Measurements from ENCODE around the gene PPP2R1B.

The PPP2R1B gene

DNA sequence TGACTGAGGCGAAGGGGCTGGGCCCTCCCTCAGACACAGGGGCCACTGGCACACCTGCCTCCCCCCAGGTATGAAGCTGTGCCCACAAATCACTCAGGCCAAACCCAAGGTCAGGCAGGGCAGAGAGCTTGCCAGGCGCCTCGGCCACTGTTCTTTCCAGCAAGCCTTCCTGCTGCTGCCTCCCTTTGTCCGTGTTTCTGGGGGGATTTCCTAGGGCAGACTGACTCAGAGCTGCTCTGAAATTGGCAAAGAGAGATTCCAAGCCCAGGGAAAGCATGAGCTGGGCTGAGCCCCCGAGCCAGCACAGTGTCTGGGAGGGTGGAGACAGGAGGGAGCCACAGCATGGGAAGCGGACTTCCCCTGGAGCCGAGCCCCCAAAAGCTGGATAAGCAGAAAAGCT is 33.2 kb downstream of the PPP2R1B start:
- TF ChIP-seq ZNF274 (IDR thresholded peaks at IDR 0.05; ENCODE audit: low read depth, low read length), result no peak
- H3K4me3 ChIP-seq (ENCODE audit: low read length), result no peak overlapping the region

DNA sequence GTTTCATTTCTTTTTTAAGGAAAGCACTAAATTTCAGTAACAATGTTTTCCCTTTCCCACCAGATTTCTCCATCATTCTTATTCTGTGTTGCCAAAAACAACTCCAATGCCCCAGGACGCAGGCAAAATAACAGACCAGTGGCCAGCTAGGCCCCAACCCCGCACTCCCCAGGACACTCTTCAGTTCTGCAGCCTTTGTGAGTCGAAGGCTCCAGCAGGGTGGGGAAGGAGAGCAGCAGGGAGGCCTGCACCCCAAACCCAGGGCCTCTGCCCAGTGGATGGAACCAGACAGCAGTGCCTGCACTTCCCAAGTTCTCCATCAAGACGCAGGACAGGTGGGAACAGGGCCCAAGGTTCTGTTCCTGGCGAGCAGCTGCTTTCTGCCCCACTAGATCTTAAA is 34.4 kb downstream of the PPP2R1B start:
- no peak for TF ChIP-seq ZNF274 (IDR thresholded peaks at IDR 0.05; ENCODE audit: low read depth, low read length)
- no peak overlapping the region for H3K4me3 ChIP-seq (ENCODE audit: low read length)

DNA sequence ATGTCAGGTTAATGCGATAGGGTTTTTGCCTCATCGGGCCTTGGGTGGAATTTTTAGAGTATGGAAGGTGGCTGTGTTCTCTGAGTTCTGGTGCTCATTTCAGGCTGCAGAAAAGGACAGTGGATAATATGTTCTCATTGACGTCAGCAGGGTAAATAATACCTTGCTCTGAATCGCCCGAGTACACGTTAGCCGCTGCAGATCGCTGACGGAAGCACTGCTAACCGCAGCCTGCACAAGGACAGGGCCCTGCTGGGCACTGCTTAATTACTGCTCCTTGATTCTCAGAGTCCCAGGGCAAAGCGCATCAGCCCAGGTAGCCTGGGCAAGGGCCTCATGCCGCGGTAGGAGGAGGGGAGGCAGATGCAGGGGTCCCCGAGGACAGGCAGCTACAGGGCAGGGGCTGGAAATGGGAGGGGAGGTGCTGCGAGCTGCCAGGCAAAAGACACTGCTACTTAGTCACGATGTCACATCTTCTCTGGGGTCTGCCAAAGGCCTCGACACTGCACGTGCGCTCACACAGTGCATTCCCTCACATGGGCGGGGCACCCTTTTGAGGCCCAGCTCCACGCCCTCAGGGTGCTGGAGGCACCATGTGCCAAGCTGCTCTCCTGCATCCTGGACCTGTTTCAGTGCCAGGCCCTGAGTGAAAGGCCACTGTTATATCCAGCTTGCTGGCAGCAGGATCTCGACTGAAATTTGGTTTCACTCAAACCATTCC is 35.2 kb downstream of the PPP2R1B start:
- no peak overlapping the region for H3K4me3 ChIP-seq (ENCODE audit: low read length)
- TF ChIP-seq ZNF274 (IDR thresholded peaks at IDR 0.05; ENCODE audit: low read depth, low read length), result no peak

DNA sequence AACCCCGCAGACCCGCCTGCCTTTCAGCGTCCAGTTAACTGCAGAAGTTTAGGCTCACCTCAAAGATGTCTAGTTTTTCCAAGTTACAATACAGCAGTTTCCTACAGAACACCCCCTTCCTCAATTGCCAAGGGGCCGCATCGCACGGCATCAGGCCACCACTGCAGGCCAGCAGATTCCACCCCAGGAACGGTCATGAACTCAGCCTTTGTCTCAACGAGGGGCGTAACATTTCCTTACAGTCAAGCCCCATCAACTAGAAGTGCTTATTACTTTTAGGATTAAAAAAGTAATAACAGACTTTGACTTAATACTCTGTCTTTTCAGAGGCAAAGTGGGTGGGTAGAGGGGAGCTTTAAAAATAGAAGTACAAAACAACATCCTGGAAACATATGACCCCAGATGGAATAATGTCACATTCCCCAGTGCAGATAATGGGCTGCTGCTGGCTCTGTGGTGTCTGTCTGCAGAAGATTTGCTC is 36.3 kb downstream of the PPP2R1B start:
- H3K4me3 ChIP-seq (ENCODE audit: low read length), result no peak overlapping the region
- no peak for TF ChIP-seq ZNF274 (IDR thresholded peaks at IDR 0.05; ENCODE audit: low read depth, low read length)

DNA sequence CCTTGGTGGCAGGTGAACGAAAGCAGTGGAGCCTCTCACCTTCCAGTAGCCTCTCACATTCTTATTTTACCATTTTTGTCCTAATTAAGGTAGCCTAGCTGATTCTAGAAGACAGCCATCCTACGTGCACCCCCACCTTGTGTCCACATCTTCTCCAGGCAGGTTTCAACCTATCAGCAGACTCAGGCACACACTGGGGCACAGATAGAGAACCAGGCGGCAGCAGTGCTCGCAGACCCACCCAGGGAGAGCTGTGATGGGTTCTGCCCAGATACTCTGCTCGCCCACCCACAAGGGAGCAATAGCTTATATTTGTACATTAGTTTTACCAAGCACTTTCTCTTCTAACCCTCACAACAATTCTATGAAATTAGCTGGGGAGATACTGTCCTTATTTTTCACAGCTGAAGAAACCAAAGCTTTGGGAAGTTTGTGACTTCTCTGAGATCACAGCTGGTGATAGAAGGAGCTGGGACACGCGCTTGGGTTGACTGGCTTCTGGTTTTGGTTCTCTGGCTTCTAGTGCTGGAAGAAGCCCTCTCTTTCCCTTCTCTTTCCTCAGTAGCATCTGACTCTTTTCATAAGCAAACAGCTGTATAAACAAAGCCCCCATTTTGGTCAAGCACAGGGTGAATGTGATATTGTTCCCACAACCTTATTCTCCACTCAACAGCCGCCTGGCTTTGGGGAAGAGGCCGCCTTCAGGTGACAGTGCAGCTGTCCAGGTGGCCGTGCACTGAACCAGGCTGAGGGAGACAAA is 36.9 kb downstream of the PPP2R1B start:
- TF ChIP-seq ZNF274 (IDR thresholded peaks at IDR 0.05; ENCODE audit: low read depth, low read length), result no peak
- no peak overlapping the region for H3K4me3 ChIP-seq (ENCODE audit: low read length)

DNA sequence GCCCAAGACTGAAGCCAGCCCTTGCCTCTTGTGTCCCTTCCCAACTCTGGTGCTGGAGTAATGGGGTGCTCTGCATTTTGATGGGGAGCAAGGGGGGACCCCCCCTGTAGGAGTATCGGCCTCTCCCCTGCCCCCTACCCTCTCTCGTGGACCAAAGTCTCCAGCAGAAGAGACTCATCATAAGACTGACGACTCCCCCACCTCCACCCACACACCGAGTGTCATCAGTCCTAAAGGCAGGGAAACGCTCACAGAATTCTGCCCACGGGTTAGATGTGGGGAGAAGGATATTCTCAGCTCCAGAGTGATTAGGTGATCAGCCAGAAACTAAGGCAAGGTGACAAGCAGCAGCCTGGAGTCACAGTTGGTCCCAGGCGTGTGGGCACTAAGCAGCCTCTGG is 38.8 kb downstream of the PPP2R1B start:
- no peak overlapping the region for H3K4me3 ChIP-seq (ENCODE audit: low read length)
- no peak for TF ChIP-seq ZNF274 (IDR thresholded peaks at IDR 0.05; ENCODE audit: low read depth, low read length)

DNA sequence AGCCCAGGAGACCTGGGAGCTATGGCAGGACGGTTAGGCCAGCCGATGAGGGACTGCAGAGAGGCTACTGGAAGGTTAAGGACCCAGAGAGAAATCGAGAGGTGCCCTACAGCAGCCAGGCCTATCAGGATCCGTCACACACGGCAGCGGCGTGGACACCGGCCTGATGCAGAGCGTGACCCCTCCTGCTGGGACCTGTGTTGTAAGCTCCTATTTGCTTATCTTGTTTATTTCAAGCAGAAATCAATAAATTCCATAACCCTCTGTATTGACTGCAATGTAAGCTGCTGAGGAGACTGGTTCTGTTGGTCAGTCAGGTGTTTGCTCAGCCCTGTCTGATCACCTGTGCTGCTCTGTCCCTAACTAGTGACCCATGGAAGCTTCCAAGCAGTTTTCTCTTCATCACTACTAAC is 39.9 kb downstream of the PPP2R1B start:
- H3K4me3 ChIP-seq (ENCODE audit: low read length), result no peak overlapping the region
- TF ChIP-seq ZNF274 (IDR thresholded peaks at IDR 0.05; ENCODE audit: low read depth, low read length), result no peak

DNA sequence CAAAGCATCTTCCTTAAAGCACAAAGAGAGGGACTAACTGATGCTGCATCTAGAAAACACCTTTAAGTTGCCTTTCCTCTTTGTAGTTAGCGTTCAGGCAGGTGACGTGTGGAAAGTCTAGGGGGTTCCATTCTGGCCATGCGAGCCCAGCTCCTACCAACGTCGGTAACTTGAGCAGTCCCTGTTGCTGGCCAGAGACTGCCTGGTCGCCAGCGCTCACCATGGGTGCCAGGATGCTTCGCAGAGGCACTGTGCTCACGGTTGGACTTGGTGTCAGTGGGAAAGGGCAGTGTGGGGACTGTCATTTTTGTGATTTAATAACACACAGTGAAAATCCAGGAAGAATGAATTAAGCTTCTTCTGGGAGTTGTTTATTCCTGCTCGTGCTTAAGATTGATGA is 40.6 kb downstream of the PPP2R1B start:
- no peak overlapping the region for H3K4me3 ChIP-seq (ENCODE audit: low read length)
- no peak for TF ChIP-seq ZNF274 (IDR thresholded peaks at IDR 0.05; ENCODE audit: low read depth, low read length)

DNA sequence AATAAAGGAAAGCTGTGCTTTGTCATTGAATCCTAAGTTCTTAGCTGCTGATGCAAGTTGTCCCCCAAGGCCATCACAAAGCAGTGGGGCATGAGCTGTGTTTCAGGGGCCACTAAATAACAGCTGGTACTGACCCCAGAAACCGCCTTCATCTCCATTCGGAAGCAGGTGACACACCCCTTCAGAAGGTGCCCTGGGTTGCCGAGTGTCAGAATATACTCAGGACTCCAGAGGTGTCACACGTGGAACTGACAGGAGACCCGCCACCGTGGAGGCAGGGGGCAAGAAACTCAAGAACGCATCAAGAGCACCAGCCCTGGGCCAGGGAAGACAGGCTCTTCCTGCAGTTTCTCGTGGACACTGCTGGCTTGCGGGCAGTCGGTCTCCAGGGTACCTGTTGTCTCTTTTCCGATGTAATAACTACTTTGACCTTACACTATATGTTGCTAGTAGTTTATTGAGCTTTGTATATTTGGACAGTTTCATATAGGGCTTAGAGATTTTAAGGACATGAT is 41.5 kb downstream of the PPP2R1B start:
- no peak for TF ChIP-seq ZNF274 (IDR thresholded peaks at IDR 0.05; ENCODE audit: low read depth, low read length)
- H3K4me3 ChIP-seq (ENCODE audit: low read length), result no peak overlapping the region

DNA sequence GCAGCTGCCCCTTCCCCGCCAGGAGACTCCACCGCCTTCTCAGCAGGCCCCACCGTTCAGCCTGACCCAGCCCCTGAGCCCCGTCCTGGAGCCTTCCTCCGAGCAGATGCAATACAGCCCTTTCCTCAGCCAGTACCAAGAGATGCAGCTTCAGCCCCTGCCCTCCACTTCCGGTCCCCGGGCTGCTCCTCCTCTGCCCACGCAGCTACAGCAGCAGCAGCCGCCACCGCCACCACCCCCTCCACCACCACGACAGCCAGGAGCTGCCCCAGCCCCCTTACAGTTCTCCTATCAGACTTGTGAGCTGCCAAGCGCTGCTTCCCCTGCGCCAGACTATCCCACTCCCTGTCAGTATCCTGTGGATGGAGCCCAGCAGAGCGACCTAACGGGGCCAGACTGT is 42.6 kb downstream of the PPP2R1B start:
- no peak overlapping the region for H3K4me3 ChIP-seq (ENCODE audit: low read length)
- TF ChIP-seq ZNF274 (IDR thresholded peaks at IDR 0.05; ENCODE audit: low read depth, low read length), result no peak

DNA sequence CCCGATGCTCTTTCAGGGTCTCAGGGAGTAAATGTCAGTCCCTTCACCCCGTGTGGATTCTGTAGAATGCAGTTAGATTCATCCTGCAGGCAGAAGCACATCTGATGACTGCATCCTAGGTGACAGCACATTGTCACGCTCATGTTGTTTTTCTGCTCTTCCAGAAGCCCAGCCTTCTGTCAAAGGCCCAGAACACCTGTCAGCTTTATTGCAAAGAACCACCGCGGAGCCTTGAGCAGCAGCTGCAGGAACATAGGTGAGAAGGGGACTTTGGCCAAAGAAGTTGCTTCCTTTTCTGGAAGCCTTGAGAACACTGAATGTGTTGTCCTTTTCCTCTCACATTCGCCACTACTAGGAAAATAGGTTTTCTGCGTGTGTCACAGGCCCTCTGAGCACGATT is 43.7 kb downstream of the PPP2R1B start:
- no peak overlapping the region for H3K4me3 ChIP-seq (ENCODE audit: low read length)
- no peak for TF ChIP-seq ZNF274 (IDR thresholded peaks at IDR 0.05; ENCODE audit: low read depth, low read length)

DNA sequence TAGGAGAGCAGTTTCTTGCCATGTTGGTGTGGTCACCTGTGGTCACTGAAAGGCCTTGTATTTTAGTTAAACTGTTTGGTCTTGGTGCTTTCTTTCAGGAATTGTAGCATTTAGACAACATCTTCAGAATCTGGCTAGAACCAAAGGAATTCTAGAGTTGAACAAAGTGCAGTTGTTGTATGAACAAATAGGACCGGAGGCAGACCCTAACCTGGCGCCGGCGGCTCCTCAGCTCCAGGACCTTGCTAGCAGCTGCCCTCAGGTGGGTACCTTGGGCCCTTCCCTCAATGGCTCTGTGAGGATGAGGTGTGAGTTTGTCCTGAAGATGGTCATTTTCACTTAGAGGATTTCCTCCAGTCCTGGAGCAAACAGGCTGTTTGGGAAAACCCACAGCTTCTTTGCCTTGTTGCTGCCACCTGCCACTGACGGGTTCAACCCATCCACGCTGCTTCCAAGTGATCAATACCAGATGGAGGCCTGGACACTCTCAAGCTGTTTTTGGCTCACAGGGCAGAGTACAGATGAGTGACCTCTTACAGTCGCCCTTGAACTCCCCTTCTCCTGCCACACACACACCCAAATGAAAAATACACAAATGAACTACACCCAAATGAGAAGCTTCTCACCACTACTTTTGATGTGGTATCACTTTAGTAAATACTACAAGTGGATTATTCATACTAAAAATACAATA is 45.2 kb downstream of the PPP2R1B start:
- no peak overlapping the region for H3K4me3 ChIP-seq (ENCODE audit: low read length)
- no peak for TF ChIP-seq ZNF274 (IDR thresholded peaks at IDR 0.05; ENCODE audit: low read depth, low read length)

DNA sequence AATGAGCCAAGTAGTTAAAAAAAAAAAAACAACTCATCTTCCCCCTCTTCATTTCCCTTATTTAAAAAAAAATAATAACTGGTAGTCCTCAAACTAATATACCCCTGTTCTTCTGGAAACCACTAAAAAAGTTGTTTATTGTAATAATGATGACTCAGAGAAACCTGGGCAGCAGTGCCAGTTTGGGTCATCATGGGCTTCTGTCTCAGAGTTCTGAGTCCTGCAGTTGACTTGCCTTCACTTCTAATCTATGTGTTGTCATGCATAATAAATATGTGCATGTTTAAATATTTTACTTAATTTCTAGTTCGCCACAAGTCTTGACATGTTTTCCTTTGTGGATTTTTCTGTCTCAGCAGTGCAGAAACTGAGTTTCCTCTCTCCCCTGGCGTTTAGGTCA is 46.8 kb downstream of the PPP2R1B start:
- no peak overlapping the region for H3K4me3 ChIP-seq (ENCODE audit: low read length)
- TF ChIP-seq ZNF274 (IDR thresholded peaks at IDR 0.05; ENCODE audit: low read depth, low read length), result no peak

DNA sequence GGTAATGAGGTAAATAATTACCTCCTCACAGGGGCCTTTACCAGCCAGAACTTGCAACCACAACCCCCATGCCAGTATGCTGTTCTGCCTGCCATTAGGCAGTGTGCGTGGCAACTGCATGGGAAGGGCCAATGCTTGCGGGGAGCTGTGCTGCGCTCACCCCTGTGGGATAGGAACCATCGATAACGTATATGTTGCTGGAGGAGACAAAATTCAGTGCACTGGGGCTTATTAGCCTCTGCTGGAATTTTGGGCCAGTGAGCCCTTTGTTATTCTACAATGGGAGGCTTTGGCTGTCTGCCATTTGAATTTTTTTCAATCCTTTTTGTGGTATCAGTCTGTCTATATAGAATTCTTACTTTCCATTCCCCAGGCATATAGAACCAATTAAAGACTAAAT is 47.3 kb downstream of the PPP2R1B start:
- no peak overlapping the region for H3K4me3 ChIP-seq (ENCODE audit: low read length)
- no peak for TF ChIP-seq ZNF274 (IDR thresholded peaks at IDR 0.05; ENCODE audit: low read depth, low read length)
